Natural killer cell treated with Interleukin-12 subunit alpha and Interleukin-12 subunit beta and Interleukin-15 and Interleukin-18, amount 100 ng/mL, for 72 hours (primary cell): ENCODE results near the gene NPAS3. TPM values are rescaled to one million over a fixed set of nuclear protein-coding genes. Genes with fewer than 3 reads are reported as not detected.

Experiments
- ATAC-seq, 2 donors: fragments of 150-1000 bp; cut with Tn5 transposase in 1 of 2; sonication (Bioruptor Pico), chemical (Tn5 transposase) in 1 of 2; 2 replicates each; pipeline ENCODE4 v1.10.0; 2021
- DNase-seq: peaks from one replicate; pipeline ENCODE4 v3.0.0; 2022; ENCODE audit warnings: low spot score
- H3K27ac Mint-ChIP-seq, 2 donors: 1 replicate in 1 of 2; 2 replicates in 1 of 2; pipeline ENCODE4 v1.8.0; 2022; ENCODE audit warnings: mixed read lengths in 2 of 2, mild to moderate bottlenecking in 1 of 2, moderate library complexity in 1 of 2
- H3K27me3 Mint-ChIP-seq, 2 donors: 1 replicate in 1 of 2; 2 replicates in 1 of 2; pipeline ENCODE4 v1.8.0; 2022; ENCODE audit warnings: mixed read lengths in 2 of 2
- H3K36me3 Mint-ChIP-seq: one replicate; pipeline ENCODE4 v1.8.0; 2022; ENCODE audit warnings: mixed read lengths
- H3K4me1 Mint-ChIP-seq, 2 donors: 1 replicate in 1 of 2; 2 replicates in 1 of 2; pipeline ENCODE4 v1.8.0; 2022; ENCODE audit warnings: low read depth in 2 of 2, mixed read lengths in 2 of 2, mild to moderate bottlenecking in 1 of 2
- H3K4me3 Mint-ChIP-seq: one replicate; pipeline ENCODE4 v1.8.0; 2022; ENCODE audit warnings: mixed read lengths
- H3K9me3 Mint-ChIP-seq: 2 replicates; pipeline ENCODE4 v1.8.0; 2022; ENCODE audit warnings: mixed read lengths
- total RNA-seq, 2 donors: library from RNA; stranded (reverse); gene quantifications; one replicate each; pipeline ENCODE4 v1.2.3, GENCODE V29; 2022

Gene NPAS3
- total RNA-seq, 2 donors from 2014 or later, result not detected

- H3K27me3 Mint-ChIP-seq, result no peaks in the 10 kb centered on the region
- no peaks in the 10 kb centered on the region for H3K4me1 Mint-ChIP-seq
- H3K36me3 Mint-ChIP-seq, result no peaks in the 10 kb centered on the region
- ATAC-seq (no peak), DNase-seq (no peak)
- peaks cover 6% of the 10 kb centered on the region for H3K9me3 Mint-ChIP-seq
- H3K27ac Mint-ChIP-seq, result no peak overlapping the region
- H3K4me3 Mint-ChIP-seq, result no peak overlapping the region
These were observed 279.3 kb downstream of the NPAS3 start for GRCh38 chr14:33218026-33218425.

- Mint-ChIP-seq H3K27ac (no peak overlapping the region), H3K4me1 (no peaks in the 10 kb centered on the region), H3K4me3 (no peak overlapping the region), H3K27me3 (no peaks in the 10 kb centered on the region), H3K9me3 (peaks cover 6% of the 10 kb centered on the region), H3K36me3 (no peaks in the 10 kb centered on the region)
- ATAC-seq (no peak), DNase-seq (no peak)
These were observed 281.3 kb downstream of the NPAS3 start for GRCh38 chr14:33219957-33220356.

DNA sequence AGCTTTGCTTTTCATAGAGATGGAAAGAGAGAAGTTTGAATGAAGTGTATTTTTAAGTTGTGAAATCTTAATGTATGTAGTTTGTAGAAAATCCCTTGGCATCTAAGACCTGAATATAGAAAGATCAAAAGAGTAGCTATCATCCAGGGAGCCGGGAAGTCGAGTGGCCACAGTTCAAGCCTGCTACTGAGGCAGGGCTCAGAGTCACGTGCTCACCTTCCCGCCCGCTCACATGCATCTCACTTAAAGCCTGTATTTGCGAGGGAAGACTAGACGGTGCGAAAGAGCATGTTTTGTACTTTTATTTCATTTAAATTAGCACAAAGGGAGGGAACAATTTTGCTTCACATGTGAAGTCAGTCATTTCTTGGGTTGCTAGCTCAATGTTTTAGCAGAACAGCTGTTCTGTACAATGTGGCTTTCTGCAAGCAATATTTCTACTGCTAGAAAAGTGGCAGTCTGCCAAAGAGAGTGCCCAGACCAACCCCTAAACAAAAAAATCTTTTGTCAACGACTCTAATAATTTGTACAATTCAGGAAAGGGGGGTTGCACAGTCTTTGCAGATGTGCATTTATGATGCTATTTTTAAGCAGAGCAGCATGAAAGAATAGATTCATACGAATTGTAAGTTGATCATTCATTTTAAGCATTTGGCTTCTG, 290.7 kb downstream of the NPAS3 start:
- Mint-ChIP-seq H3K9me3 (peaks cover 3% of the 10 kb centered on the region), H3K4me1 (no peaks in the 10 kb centered on the region), H3K27me3 (no peaks in the 10 kb centered on the region), H3K27ac (no peak overlapping the region), H3K4me3 (no peak overlapping the region), H3K36me3 (no peaks in the 10 kb centered on the region)
- ATAC-seq (no peak), DNase-seq (no peak)

- DNase-seq (no peak), ATAC-seq (no peak)
- H3K27ac Mint-ChIP-seq, result no peak overlapping the region
These were observed 291.3 kb downstream of the NPAS3 start for GRCh38 chr14:33230021-33230420.

DNA sequence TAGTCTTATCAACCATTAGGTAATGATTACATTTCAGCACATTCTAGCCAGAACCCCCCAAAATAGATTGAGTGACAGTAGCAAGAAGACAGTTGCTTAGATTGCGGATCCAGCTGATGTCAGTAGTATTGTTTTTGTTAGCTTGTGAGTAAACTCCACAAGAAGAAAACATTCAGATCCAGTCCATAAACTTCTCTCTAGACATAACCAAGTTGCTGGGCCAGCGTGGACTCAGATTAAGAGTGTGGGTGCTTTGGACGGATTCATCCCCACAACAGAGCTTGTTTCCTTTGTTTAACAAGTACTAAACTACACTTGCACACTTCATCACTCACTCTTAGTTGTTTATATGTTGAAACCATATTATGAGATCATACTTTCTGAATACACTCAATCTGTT, 293.4 kb downstream of the NPAS3 start:
- H3K27ac Mint-ChIP-seq, result no peak overlapping the region
- DNase-seq (no peak), ATAC-seq (no peak)
- no peaks in the 10 kb centered on the region for H3K36me3 Mint-ChIP-seq
- H3K4me3 Mint-ChIP-seq, result no peak overlapping the region
- peaks cover 7% of the 10 kb centered on the region for H3K9me3 Mint-ChIP-seq
- H3K27me3 Mint-ChIP-seq, result no peaks in the 10 kb centered on the region
- H3K4me1 Mint-ChIP-seq, result no peaks in the 10 kb centered on the region

More at GRCh38 chr14:33230021-33230420, 291.3 kb downstream of the NPAS3 start:
- Mint-ChIP-seq H3K27me3 (no peaks in the 10 kb centered on the region), H3K9me3 (peaks cover 3% of the 10 kb centered on the region), H3K36me3 (no peaks in the 10 kb centered on the region), H3K4me1 (no peaks in the 10 kb centered on the region), H3K4me3 (no peak overlapping the region)

DNA sequence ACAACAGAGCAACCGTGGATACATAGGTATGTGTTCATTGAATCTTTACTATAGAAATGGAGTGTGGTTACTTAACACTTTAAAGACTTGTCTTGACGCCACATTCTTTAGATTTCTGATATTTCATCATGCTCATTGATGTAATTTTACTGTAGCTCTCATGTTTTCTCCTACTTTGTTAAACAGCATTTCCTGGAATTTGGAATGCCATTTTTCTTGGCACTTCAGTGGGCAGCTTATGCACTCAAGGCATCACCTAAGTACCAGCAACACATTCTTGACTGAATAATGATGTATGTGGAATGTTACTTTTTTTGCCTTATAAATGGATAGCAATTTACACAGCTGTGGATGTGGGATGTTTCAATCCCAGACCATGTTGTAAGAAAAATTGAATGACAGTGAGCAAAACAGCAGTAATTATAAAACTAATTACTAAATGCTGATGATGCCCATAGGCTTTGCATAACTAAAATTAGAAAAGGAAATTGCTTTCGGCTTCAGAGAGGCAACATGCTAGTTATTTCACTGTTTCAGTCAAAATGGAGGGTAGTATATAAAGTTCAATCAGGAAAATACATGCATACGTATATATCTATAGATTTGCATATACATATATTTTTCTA, 298.5 kb downstream of the NPAS3 start:
- no peaks in the 10 kb centered on the region for H3K36me3 Mint-ChIP-seq
- H3K4me3 Mint-ChIP-seq, result no peak overlapping the region
- peaks cover 4% of the 10 kb centered on the region for H3K9me3 Mint-ChIP-seq
- H3K27me3 Mint-ChIP-seq, result no peaks in the 10 kb centered on the region
- ATAC-seq (no peak), DNase-seq (no peak)
- no peak overlapping the region for H3K27ac Mint-ChIP-seq
- H3K4me1 Mint-ChIP-seq, result no peaks in the 10 kb centered on the region

DNA sequence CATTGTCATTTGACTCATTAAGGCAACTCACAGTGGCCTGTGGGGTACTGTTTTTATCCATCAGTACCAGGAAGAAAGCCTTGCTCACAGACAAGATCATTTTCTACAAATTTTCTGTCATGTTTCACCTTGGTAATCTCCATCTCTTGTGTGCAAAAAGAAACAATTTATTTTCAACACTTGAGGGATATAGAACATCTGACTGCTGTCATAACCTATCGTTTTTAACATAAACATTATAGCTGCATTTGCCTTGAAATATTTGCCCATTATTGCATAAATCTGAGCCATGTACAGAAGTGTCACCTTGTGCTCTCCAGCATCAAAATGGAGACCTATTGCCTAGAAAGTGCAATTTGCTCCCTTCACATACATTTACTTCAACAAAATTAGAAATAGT, 300.8 kb downstream of the NPAS3 start:
- H3K4me1 Mint-ChIP-seq, result no peaks in the 10 kb centered on the region
- DNase-seq (no peak), ATAC-seq (no peak)
- H3K36me3 Mint-ChIP-seq, result no peaks in the 10 kb centered on the region
- H3K27me3 Mint-ChIP-seq, result no peaks in the 10 kb centered on the region
- H3K4me3 Mint-ChIP-seq, result no peak overlapping the region
- no peak overlapping the region for H3K27ac Mint-ChIP-seq
- peaks cover 8% of the 10 kb centered on the region for H3K9me3 Mint-ChIP-seq

GRCh38 chr14:33240466-33240865, 301.8 kb downstream of the NPAS3 start:
- H3K36me3 Mint-ChIP-seq, result no peaks in the 10 kb centered on the region
- DNase-seq (no peak), ATAC-seq (no peak)
- H3K4me1 Mint-ChIP-seq, result no peaks in the 10 kb centered on the region
- H3K9me3 Mint-ChIP-seq, result peaks cover 4% of the 10 kb centered on the region
- no peak overlapping the region for H3K27ac Mint-ChIP-seq
- H3K27me3 Mint-ChIP-seq, result no peaks in the 10 kb centered on the region
- no peak overlapping the region for H3K4me3 Mint-ChIP-seq

- no peaks in the 10 kb centered on the region for H3K4me1 Mint-ChIP-seq
- peaks cover 3% of the 10 kb centered on the region for H3K9me3 Mint-ChIP-seq
- H3K27me3 Mint-ChIP-seq, result no peaks in the 10 kb centered on the region
- no peak for DNase-seq
- no peaks in the 10 kb centered on the region for H3K36me3 Mint-ChIP-seq
- ATAC-seq, result no peak
- no peak overlapping the region for H3K27ac Mint-ChIP-seq
- H3K4me3 Mint-ChIP-seq, result no peak overlapping the region
These were observed 302.7 kb downstream of the NPAS3 start for GRCh38 chr14:33241331-33241730.

DNA sequence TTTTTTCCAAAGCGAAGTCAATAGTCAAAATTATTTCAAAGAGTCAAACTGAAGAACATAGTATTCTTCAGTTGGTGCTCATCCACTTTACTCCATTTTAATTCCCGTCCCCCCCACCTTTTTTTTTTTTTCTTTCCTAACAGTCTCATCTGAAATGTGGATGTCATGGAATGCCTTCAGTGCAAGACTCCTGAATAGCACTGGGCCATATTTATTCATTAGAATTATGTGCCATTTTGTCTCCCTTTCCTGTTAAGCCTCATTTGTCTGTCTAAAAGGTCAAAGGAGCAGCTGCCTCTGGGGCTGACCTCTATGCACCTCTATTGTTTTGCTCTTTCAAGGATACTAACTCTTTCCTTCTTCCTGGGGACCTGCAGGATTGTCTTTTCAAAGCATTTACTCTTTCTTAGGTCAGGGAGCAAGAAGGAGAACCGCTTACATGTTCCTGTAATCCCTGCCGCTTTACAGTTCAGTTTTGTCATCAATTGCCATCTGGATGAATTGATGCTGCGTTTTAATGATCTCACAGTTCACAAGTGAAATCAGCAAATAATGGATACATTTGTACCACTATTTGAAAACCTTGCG, 310.6 kb downstream of the NPAS3 start:
- no peaks in the 10 kb centered on the region for H3K4me1 Mint-ChIP-seq
- H3K36me3 Mint-ChIP-seq, result no peaks in the 10 kb centered on the region
- H3K27me3 Mint-ChIP-seq, result no peaks in the 10 kb centered on the region
- H3K4me3 Mint-ChIP-seq, result no peak overlapping the region
- no peak overlapping the region for H3K27ac Mint-ChIP-seq
- DNase-seq, result no peak
- ATAC-seq, result no peak
- H3K9me3 Mint-ChIP-seq, result peaks cover 5% of the 10 kb centered on the region

- H3K4me3 Mint-ChIP-seq, result no peak overlapping the region
- H3K36me3 Mint-ChIP-seq, result no peaks in the 10 kb centered on the region
- no peak overlapping the region for H3K27ac Mint-ChIP-seq
- peaks cover 5% of the 10 kb centered on the region for H3K9me3 Mint-ChIP-seq
- no peaks in the 10 kb centered on the region for H3K27me3 Mint-ChIP-seq
- DNase-seq, result no peak
- no peaks in the 10 kb centered on the region for H3K4me1 Mint-ChIP-seq
- ATAC-seq, result no peak
These were observed 312.3 kb downstream of the NPAS3 start for GRCh38 chr14:33250963-33251362.

GRCh38 chr14:33254342-33254741, 315.7 kb downstream of the NPAS3 start:
- Mint-ChIP-seq H3K4me3 (no peak overlapping the region), H3K27me3 (no peaks in the 10 kb centered on the region), H3K9me3 (peaks cover 8% of the 10 kb centered on the region), H3K36me3 (no peaks in the 10 kb centered on the region), H3K4me1 (no peaks in the 10 kb centered on the region), H3K27ac (no peak overlapping the region)
- ATAC-seq (no peak), DNase-seq (no peak)

GRCh38 chr14:33254861-33255395, 316.2 kb downstream of the NPAS3 start:
- no peak for ATAC-seq
- Mint-ChIP-seq H3K4me3 (no peak overlapping the region), H3K9me3 (peaks cover 8% of the 10 kb centered on the region), H3K27me3 (no peaks in the 10 kb centered on the region), H3K4me1 (no peaks in the 10 kb centered on the region), H3K36me3 (no peaks in the 10 kb centered on the region), H3K27ac (no peak overlapping the region)
- no peak for DNase-seq

- H3K9me3 Mint-ChIP-seq, result peaks cover 17% of the 10 kb centered on the region
- H3K4me1 Mint-ChIP-seq, result no peaks in the 10 kb centered on the region
- H3K27me3 Mint-ChIP-seq, result no peaks in the 10 kb centered on the region
- H3K27ac Mint-ChIP-seq, result no peak overlapping the region
- ATAC-seq, result no peak
- H3K4me3 Mint-ChIP-seq, result no peak overlapping the region
- DNase-seq, result no peak
- no peaks in the 10 kb centered on the region for H3K36me3 Mint-ChIP-seq
These were observed 319.1 kb downstream of the NPAS3 start for GRCh38 chr14:33257796-33258195.
